H9 (cell line): Measurements from ENCODE around the gene RAB17. TPM values are rescaled to one million over a fixed set of nuclear protein-coding genes. Genes with fewer than 3 reads are reported as not detected.

ENCODE experiments used
- DNase-seq: peaks from one replicate; pipeline ENCODE4 v3.0.0-alpha.2; 2017
- H2AFZ ChIP-seq: one replicate; pipeline ENCODE4 v1.6.1; 2013; ENCODE audit warnings: mild to moderate bottlenecking, low read length, control low read depth, moderate library complexity
- H2AK5ac ChIP-seq: 2 replicates; pipeline ENCODE4 v1.6.1; 2013; ENCODE audit warnings: low read length, control low read depth, mixed read lengths; ENCODE audit not compliant: insufficient read length
- H2BK120ac ChIP-seq: one replicate; pipeline ENCODE4 v1.6.1; 2013; ENCODE audit warnings: low read depth, mild to moderate bottlenecking, low read length, control low read depth, inconsistent platforms; ENCODE audit not compliant: poor library complexity, severe bottlenecking
- H2BK12ac ChIP-seq: 2 replicates; pipeline ENCODE4 v1.6.1; 2013; ENCODE audit warnings: low read length, control low read depth, mixed read lengths, low read depth; ENCODE audit not compliant: insufficient read length
- H2BK15ac ChIP-seq: 2 replicates; pipeline ENCODE4 v1.6.1; 2013; ENCODE audit warnings: low read depth, low read length, control low read depth
- H2BK20ac ChIP-seq: one replicate; pipeline ENCODE4 v1.6.1; 2013; ENCODE audit warnings: low read depth, mild to moderate bottlenecking, low read length, control low read depth, inconsistent platforms; ENCODE audit not compliant: poor library complexity, severe bottlenecking
- H2BK5ac ChIP-seq: 2 replicates; pipeline ENCODE4 v1.6.1; 2013; ENCODE audit warnings: low read length, control low read depth, mixed read lengths; ENCODE audit not compliant: insufficient read length
- H3K14ac ChIP-seq: 2 replicates; pipeline ENCODE4 v1.6.1; 2013; ENCODE audit warnings: low read length, control low read depth; ENCODE audit not compliant: insufficient read depth
- H3K18ac ChIP-seq: 2 replicates; pipeline ENCODE4 v1.6.1; 2013; ENCODE audit warnings: low read depth, mild to moderate bottlenecking, mixed read lengths, low read length, control low read depth; ENCODE audit not compliant: insufficient read length
- H3K23ac ChIP-seq: 2 replicates; pipeline ENCODE4 v1.6.1; 2013; ENCODE audit warnings: low read length, control low read depth, mixed read lengths, low read depth; ENCODE audit not compliant: insufficient read length
- H3K23me2 ChIP-seq: 2 replicates; pipeline ENCODE4 v1.6.1; 2013; ENCODE audit warnings: low read depth, mild to moderate bottlenecking, mixed read lengths, low read length, control low read depth; ENCODE audit not compliant: insufficient read length, poor library complexity, severe bottlenecking
- H3K27ac ChIP-seq: 2 replicates; pipeline ENCODE4 v1.5.1; 2013; ENCODE audit warnings: low read length, control low read depth, mixed read lengths, low read depth; ENCODE audit not compliant: insufficient read length
- H3K27me3 ChIP-seq: 2 replicates; pipeline ENCODE4 v1.6.1; 2013; ENCODE audit warnings: low read length, control low read depth, inconsistent platforms; ENCODE audit not compliant: insufficient read depth
- H3K4ac ChIP-seq: 2 replicates; pipeline ENCODE4 v1.6.1; 2013; ENCODE audit warnings: low read depth, mild to moderate bottlenecking, control low read depth, inconsistent platforms, low read length, moderate library complexity
- H3K4me1 ChIP-seq: 2 replicates; pipeline ENCODE4 v1.6.1; 2013; ENCODE audit warnings: low read length, control low read depth, inconsistent platforms; ENCODE audit not compliant: insufficient read depth
- H3K4me2 ChIP-seq: 2 replicates; pipeline ENCODE4 v1.6.1; 2013; ENCODE audit warnings: low read length, control low read depth, mixed read lengths; ENCODE audit not compliant: insufficient read length, insufficient read depth
- H3K56ac ChIP-seq: 2 replicates; pipeline ENCODE4 v1.6.1; 2013; ENCODE audit warnings: low read depth, mild to moderate bottlenecking, mixed read lengths, low read length, control low read depth; ENCODE audit not compliant: insufficient read length
- H3K79me1 ChIP-seq: 2 replicates; pipeline ENCODE4 v1.6.1; 2013; ENCODE audit warnings: low read depth, mild to moderate bottlenecking, moderate library complexity, low read length, control low read depth, inconsistent platforms; ENCODE audit not compliant: insufficient read depth, poor library complexity, severe bottlenecking
- H3K79me2 ChIP-seq: 2 replicates; pipeline ENCODE4 v1.6.1; 2013; ENCODE audit warnings: low read length, control low read depth, inconsistent platforms; ENCODE audit not compliant: insufficient read depth
- H3K9ac ChIP-seq: 2 replicates; pipeline ENCODE4 v1.6.1; 2013; ENCODE audit warnings: low read length, control low read depth, mixed read lengths; ENCODE audit not compliant: insufficient read length; ENCODE audit errors: extremely low read depth
- H3K9me3 ChIP-seq: one replicate; pipeline ENCODE4 v1.6.1; 2013; ENCODE audit warnings: low read depth, low read length, inconsistent platforms; ENCODE audit not compliant: control insufficient read depth
- H3T11ph ChIP-seq: one replicate; pipeline ENCODE4 v1.6.1; 2013; ENCODE audit warnings: mild to moderate bottlenecking, low read length, control low read depth, inconsistent platforms
- H4K20me1 ChIP-seq: one replicate; pipeline ENCODE4 v1.6.1; 2013; ENCODE audit not compliant: control insufficient read depth, insufficient read length, insufficient read depth
- H4K5ac ChIP-seq: 2 replicates; pipeline ENCODE4 v1.6.1; 2013; ENCODE audit warnings: low read depth, mild to moderate bottlenecking, mixed read lengths, low read length, control low read depth; ENCODE audit not compliant: insufficient read length
- H4K8ac ChIP-seq: replicated peaks from 2 replicates; pipeline ENCODE4 v1.6.1; 2013; ENCODE audit warnings: low read length, control low read depth, mixed read lengths, low read depth; ENCODE audit not compliant: insufficient read length
- H4K91ac ChIP-seq: 2 replicates; pipeline ENCODE4 v1.6.1; 2013; ENCODE audit warnings: low read depth, mild to moderate bottlenecking, moderate library complexity, mixed read lengths, low read length, control low read depth; ENCODE audit not compliant: insufficient read length
- H3K27ac Mint-ChIP-seq, 3 experiments: 2 replicates in 2 of 3; 3 replicates in 1 of 3; pipeline ENCODE4 v1.8.0; 2020 to 2021; ENCODE audit warnings: mixed read lengths in 3 of 3, mild to moderate bottlenecking in 1 of 3, moderate library complexity in 1 of 3
- H3K27me3 Mint-ChIP-seq: 2 replicates; pipeline ENCODE4 v1.8.0; 2021; ENCODE audit warnings: low read depth, mild to moderate bottlenecking, moderate library complexity, mixed read lengths
- H3K36me3 Mint-ChIP-seq, 3 experiments: 2 replicates in 2 of 3; 3 replicates in 1 of 3; pipeline ENCODE4 v1.8.0; 2020 to 2021; ENCODE audit warnings: low read depth in 3 of 3, mixed read lengths in 3 of 3; ENCODE audit not compliant: insufficient read depth in 1 of 3
- H3K4me1 Mint-ChIP-seq, 2 experiments: 2 replicates each; pipeline ENCODE4 v1.8.0; 2020; ENCODE audit warnings: mixed read lengths in 2 of 2
- H3K4me3 Mint-ChIP-seq, 2 experiments: 2 replicates in 1 of 2; 3 replicates in 1 of 2; pipeline ENCODE4 v1.8.0; 2020 to 2021; ENCODE audit warnings: mild to moderate bottlenecking in 2 of 2, mixed read lengths in 2 of 2, moderate library complexity in 1 of 2
- H3K9me3 Mint-ChIP-seq, 2 experiments: 2 replicates in 1 of 2; 3 replicates in 1 of 2; pipeline ENCODE4 v1.8.0; 2020; ENCODE audit warnings: mild to moderate bottlenecking in 2 of 2, mixed read lengths in 2 of 2, moderate library complexity in 1 of 2
- CTCF ChIP-seq: fragments of 200-600 bp; sonication (generic); conservative IDR thresholded peaks from 3 replicates; pipeline ENCODE4 v1.8.0; 2021; ENCODE audit warnings: antibody characterized with exemption, mild to moderate bottlenecking
- WGBS: extraction: QIAGEN DNeasy Blood & Tissue Kit; methylation state at CpG from one replicate; pipeline ENCODE4 v1.1.7; 2013; ENCODE audit warnings: missing lambda C conversion rate, low lambda C conversion rate, mixed read lengths; ENCODE audit not compliant: insufficient read length; ENCODE audit errors: extremely low coverage; 5-methylcytosine and 5-hydroxymethylcytosine counted together
- total RNA-seq: library from RNA; stranded (reverse); gene quantifications from 2 replicates; pipeline ENCODE4 v1.2.1, GENCODE V29; 2021

RAB17 gene
- total RNA-seq, 1 experiment from 2014 or later = 31.9 TPM

DNA sequence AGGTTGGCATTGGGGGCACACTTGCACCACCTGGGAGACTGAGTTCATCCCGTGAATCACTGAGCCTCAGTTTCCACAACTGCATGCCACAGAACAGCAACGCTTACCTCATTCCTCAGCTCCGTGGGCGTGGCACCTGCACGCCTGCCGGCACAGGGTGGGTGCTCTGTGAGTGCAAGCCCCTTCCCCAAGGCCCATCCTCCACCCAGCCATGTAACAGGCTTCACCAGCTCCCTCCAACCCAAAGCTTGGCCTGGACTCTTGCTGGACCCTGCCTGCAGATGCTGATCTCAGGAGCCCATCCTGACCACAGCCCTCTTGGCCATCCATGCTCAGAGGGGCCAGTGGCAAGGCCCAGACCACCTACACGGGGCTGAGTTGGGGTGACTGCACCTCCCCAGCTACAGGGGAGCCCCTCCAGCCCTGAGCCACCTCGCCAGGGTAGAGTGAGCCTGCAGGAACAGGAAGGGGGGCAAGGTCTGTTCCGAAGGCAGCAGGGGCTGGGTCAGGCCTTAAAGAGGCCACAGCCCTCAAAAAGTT, 22.3 kb downstream of the RAB17 start:
- Histone ChIP-seq H3K9me3 (no peaks in the 10 kb centered on the region), H3K79me2 (no peaks in the 10 kb centered on the region), H2AFZ (no peak overlapping the region), H4K5ac (no peak overlapping the region), H3K9ac (no peak overlapping the region), H3T11ph (no peak overlapping the region), H3K27ac (no peak overlapping the region), H3K4ac (no peak overlapping the region), H3K4me2 (no peak overlapping the region), H4K8ac (no peak overlapping the region), H2BK120ac (no peak overlapping the region), H3K23ac (no peak overlapping the region), H2BK20ac (no peak overlapping the region), H3K27me3 (no peaks in the 10 kb centered on the region), H3K14ac (no peak overlapping the region), H2AK5ac (no peak overlapping the region), H2BK12ac (no peak overlapping the region), H3K23me2 (no peaks in the 10 kb centered on the region), H4K91ac (no peak overlapping the region), H3K56ac (no peak overlapping the region), H3K18ac (no peak overlapping the region), H4K20me1 (no peaks in the 10 kb centered on the region), H2BK5ac (no peak overlapping the region), H3K79me1 (no peaks in the 10 kb centered on the region), H2BK15ac (no peak overlapping the region), H3K4me1 (0 out of 2 replicates have a peak, but pooled peaks cover 3% of the 10 kb centered on the region)
- peaks cover 2% of the 10 kb centered on the region for H3K27me3 Mint-ChIP-seq
- H3K4me3 Mint-ChIP-seq = no peak overlapping the region
- H3K4me1 Mint-ChIP-seq = peaks cover 11 to 15% of the 10 kb centered on the region in 2 experiments
- no peaks in the 10 kb centered on the region for H3K36me3 Mint-ChIP-seq
- no peak for TF ChIP-seq CTCF
- no peak overlapping the region for H3K27ac Mint-ChIP-seq
- no CpG with 5 or more reads among the region's 9 CpGs for WGBS
- DNase-seq = no peak
- no peaks in the 10 kb centered on the region for H3K9me3 Mint-ChIP-seq
